ENCODE data around the gene ATG16L2.
A peak's percentile ranks its signal among the peaks of the same experiment; 100 is the strongest.
"Not testable (repeated sequence)": the region's sequence is repeated elsewhere in the genome, so short reads cannot be mapped to it uniquely, and the experiment has no call there.

Gene ATG16L2

DNA sequence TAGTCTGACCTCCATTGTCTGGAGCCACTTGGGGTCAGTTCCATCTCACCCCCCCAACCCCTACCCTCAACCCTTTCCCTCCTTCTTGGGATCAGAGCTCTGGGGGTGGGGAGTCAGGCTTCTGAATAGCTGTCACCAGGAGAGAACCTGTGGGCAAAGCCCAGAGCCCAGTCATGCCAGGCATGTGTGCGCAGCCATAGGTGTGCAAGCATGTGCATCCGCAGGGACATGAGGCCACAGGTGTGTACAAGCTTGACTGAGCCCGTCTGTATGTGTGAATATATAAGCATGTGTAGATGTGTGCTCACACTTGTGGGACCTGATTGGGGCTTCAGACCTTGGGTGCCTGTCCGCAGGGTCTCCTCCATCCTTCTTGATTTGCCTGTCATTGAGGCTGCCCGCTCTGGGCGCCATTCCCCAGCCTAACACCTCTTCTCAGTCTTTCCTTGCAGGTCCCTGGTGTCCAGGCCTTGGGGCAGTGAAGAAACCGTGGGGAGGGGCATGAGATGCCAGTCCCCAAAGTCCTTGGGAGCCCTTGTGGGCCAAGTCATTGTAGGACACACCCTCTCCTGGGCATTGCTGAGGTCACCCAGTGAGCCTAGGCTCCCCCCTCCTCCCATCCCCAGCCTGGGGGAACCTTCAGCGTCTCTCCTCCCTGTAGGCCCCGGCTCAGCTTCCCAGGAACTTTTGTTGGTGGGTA is 9.0 kb downstream of the ATG16L2 start:
- DNase-seq (ENCODE audit: low read depth in 4 of 4, low spot score in 1 of 4) = no peak

DNA sequence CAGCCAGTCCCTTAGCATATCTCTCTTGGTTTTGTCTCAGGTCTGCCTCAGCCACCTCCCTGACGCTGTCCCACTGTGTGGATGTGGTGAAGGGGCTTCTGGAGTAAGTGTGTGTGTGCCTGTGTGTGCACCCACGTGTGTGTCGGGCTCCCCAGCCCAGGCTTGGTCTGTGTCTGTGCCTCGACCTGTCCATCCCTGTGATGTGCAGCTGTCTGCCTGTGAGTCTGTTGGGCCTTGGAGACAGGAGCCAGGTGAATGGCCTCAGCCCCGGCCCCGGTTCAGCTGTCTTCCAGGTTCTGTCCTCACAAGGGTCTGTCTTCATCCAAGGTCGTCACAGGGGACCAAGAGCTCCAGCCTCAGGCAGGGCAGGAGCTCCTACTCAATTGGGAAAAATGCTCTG is 9.8 kb downstream of the ATG16L2 start:
- DNase-seq (ENCODE audit: low read depth in 4 of 4, low spot score in 1 of 4) = no peak

DNA sequence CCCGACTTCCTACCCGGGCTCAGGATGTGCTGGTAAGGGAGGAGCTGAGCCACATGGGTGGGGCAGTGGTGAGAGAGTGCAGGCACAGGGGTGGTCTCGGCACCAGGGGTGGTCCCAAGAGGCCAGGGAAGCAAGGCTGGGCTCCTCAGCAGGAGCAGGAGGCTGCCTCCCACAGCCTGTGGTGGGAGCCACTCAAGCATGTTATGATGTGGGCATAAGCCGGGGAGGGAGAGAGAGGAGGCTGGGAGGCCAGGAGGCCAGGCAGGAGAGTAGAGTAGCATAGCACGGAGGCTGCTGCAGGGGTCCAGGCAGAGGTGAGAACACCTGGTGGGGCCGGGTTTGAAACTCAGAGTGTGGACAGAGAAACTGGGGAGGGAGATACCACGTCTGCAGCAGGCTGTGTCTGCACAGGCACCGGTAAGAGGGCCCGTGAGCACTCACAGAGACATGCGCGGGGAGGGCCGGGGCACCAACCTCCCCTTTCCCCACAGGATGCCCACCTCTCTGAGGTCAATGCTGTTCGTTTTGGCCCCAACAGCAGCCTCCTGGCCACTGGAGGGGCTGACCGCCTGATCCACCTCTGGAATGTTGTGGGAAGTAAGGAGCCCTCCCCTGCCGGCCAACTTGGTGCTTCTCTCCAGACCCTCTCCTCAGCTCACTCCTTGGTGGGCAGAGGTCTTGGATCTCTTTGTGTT is 10.7 kb downstream of the ATG16L2 start:
- no peak for DNase-seq (ENCODE audit: low read depth in 4 of 4, low spot score in 1 of 4)

DNA sequence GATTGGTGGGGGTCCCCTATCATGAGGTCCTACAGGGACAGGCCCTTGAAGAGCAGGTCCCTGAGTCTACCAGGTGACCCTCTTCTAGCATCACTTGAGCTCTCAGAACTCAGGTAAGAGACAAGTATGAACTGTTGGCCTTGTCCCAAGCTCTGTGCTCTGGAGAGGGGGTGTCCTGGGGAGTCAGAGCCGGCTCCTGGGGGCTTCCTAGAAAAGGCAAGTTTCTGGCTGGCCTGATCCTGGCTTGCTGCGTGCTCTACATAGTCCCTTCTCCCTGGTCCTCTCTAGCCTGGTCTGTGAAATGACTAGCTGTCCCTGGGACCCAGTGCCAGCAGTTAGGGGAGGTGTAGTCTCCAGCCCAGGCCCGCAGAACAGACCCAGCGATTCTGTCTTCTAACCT is 11.4 kb downstream of the ATG16L2 start:
- no peak for DNase-seq (ENCODE audit: low read depth in 4 of 4, low spot score in 1 of 4)

DNA sequence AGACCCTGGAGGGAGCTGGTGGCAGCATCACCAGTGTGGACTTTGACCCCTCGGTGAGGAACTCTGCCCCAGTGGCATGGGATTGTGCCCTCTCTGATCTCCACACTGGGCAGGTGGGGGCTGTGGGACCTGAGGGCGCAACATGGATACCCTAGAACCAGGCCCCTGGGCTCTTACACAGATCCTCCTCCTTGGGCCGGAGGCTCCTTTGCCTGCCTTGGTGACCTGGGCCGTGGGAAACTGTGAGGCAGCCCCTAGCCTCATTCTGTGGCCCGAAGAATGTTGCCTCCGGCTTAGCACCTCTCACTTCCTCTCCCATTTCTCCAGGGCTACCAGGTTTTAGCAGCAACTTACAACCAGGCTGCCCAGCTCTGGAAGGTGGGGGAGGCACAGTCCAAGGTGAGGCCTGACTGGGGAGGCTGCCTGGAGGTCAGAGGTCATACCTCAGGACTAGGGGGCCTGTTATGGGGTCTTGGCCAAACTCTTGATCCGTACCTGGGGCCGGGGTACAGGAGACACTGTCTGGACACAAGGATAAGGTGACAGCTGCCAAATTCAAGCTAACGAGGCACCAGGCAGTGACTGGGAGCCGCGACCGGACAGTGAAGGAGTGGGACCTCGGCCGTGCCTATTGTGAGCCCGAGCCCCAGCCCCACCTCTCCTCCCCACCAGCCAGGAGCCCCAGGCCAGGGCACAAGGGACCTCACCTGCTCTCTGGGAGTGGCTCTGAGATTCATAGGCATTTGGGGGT is 12.2 kb downstream of the ATG16L2 start:
- DNase-seq (ENCODE audit: low read depth in 4 of 4, low spot score in 1 of 4) = no peak

DNA sequence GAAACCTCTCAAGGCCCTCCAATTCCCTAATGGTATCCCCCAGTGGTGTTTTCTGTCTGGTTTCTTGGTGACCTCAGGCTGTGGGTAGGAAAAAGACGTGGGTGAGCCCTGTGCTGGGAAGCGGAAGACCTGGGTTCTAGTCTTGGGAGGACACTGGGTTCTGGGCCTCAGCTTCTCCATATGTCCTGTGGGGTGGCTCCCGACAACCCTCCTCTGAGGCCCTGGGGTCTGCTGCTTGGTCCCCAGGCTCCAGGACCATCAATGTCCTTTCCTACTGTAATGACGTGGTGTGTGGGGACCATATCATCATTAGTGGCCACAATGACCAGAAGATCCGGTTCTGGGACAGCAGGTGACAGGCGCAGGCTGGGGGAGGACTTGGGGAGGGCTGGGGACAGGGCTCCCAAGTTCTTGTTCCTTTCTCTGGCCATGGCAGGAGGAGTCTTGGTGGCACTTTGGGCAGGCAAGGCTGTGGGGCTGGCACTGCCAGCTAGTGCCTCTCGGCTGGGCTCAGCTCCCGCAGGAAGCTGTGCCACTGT is 12.8 kb downstream of the ATG16L2 start:
- DNase-seq (ENCODE audit: low read depth in 4 of 4, low spot score in 1 of 4) = no peak

DNA sequence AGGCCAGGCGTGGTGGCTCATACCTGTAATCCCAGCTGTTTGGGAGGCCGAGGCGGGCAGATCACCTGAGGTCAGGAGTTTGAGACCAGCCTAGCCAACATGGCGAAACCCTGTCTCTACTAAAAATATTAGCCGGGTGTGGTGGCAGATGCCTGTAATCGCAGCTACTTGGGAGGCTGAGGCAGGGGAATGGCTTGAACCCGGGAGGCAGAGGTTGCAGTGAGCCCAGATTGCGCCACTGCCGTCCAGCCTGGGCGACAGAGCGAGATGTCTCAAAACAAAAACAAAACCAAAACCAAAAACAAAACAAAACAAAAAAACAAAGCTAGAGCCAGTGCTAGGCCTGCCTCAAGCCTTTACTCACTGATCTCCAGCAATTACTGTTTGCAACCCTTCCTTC is 13.4 kb downstream of the ATG16L2 start:
- DNase-seq (ENCODE audit: low read depth in 4 of 4, low spot score in 1 of 4) = not testable (repeated sequence)

DNA sequence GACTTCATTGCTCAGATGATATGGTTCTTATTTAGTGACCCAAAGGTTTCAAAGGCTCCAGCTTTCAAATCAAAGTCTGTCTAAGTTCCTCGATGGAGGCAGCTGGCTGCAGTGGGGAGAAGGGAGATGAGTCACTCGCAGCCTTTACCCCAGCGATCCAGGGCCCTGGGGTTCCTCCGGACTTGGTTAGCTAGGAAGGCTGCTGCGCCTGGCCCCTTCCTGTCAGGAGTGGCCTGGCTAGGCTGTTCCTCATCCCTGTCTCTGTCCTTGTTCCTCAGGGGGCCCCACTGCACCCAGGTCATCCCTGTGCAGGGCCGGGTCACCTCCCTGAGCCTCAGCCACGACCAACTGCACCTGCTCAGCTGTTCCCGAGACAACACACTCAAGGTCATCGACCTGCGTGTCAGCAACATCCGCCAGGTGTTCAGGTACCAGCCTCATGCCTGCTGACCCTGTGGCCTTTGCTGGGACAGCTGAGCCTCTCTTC is 13.9 kb downstream of the ATG16L2 start:
- no peak for DNase-seq (ENCODE audit: low read depth in 4 of 4, low spot score in 1 of 4)

DNA sequence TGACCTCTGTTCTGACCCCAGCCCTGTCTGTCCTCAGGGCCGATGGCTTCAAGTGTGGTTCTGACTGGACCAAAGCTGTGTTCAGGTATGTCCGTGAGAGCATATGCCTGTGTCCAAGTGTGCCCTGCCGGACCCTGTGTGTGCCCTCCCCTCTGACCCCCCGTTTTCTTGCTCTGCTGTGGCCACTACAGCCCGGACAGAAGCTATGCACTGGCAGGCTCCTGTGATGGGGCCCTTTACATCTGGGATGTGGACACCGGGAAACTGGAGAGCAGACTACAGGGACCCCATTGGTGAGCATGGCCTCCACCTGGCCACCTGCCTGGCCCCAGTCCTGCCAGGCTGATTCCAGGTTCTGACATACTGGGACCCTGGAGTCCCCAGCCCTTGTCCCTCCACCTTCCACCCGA is 14.5 kb downstream of the ATG16L2 start:
- DNase-seq (ENCODE audit: low read depth in 4 of 4, low spot score in 1 of 4) = no peak

DNA sequence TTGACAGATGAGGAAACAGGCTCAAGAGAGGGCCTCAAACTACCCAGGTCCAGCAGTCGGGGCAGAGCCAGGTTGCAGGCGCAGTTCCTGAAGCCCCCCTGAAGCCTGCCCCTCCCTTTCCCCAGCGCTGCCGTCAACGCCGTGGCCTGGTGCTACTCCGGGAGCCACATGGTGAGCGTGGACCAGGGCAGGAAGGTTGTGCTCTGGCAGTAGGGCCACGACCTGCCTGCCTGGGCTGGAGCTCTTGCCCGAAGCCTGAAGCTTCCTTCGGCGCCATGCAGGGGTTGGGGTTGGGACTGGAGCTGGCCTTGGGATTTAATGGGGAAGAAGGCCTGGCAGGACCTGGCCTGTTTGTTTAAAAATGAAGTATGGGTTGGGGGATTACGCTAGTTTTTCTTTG is 15.0 kb downstream of the ATG16L2 start:
- DNase-seq (ENCODE audit: low read depth in 4 of 4, low spot score in 1 of 4) = no peak

DNA sequence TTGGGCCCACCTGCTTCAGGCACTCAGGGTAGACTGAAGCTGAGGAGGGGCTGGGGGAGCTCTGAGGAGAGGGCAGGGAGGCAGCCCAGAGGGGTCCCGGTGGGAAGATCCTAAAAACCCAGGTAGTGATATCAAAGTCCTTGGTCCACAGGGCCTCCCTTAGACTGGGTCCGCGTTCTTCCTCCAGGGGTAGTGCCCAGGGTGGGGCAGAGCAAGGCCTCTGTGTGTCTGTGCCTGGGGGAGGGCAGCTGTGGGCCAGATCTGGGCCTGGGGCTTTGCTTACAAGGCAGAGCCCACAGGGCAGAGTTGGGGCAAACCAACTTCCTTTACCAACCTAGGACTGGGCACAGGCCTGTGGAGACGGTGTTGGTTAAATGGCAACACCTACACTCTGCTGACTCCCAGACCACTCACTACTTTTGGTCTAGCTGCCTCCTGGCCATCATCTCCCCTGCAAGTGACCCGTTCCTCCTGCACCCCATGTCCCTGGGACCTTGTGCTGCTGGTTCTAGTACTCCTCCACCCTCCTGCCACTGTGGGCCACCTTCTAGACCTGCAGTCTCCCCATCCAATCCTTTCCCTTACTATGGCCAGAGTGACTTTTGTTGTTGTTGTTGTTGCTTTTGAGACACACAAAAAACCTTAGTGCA is 15.8 kb downstream of the ATG16L2 start:
- no peak for DNase-seq (ENCODE audit: low read depth in 4 of 4, low spot score in 1 of 4)

DNA sequence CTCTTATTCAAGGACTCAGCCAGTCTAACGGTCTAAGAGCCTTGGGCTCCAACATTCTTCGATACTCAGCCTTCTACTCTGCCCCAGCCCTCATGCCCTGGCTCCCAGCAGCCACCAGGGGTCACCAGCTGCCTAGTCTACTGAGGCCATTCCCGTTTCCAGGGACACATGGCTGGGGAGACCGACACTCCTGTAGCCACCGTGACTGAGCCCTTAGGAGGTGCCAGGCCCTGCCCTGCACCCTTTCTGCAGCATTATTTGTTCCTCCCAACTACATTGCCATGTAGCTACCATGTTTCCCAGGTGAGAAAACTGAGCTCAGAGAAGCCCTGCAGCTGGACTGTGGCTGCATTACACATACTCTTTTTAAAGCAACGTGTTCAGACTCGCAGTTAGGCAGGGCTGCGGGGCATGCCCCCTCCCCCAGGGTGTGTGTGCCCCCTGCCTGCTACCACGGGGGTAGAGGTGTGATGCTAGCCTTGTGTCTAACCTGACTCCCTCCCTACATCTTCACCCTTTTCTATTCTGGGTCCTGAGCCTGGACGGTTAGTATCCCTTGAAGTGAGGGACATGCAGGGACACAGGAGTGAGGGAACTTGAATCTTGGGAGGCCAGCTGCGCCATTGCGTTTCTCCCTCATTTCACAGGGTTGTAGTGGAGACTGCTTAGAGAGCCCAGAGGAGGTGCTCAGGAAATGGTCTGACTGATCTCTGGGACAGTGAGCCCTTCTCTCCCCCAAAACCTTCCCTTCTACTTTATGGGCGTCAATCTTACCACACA is 17.5 kb downstream of the ATG16L2 start:
- DNase-seq (ENCODE audit: low read depth in 4 of 4, low spot score in 1 of 4) = peak in 3 of 4 experiments; percentile 34 to 43 (median 35)

DNA sequence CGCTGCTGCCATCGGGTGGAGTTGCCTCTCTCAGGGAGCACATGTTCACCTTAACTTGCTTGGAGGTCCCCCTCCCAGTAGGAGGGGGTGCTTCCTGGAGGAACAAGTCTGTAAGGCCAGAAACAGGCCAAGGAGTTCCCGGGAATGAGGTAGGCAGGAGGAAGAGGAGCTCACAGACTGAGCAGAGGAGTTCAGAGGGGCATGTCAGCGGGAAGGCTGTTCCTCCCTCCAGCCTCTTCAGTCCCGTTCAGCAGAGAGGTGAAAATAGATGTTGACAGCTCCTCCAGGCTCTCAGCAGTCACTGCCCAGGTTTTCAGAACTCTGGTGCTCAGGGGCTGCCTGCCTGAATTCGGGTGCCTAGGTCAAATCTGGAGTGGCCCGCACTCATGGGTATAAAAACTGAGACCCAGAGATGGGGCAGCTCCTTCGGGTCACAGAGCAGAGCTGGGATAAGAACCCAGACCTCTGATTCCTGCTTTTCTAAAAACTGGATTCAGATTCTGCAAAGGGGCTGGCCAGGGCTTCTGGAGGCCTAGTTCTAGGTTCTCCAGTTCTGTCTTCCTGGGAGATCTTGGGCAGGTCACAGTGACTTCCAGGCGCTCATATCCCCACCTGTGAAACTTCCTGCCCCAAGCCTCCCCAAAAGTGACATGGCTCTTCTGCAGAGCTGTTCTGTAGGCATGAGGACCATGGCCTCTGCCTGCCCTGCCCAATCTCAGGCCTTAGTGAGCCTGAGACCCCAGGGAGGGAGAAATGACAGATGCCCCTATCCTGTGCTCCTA is 18.3 kb downstream of the ATG16L2 start:
- DNase-seq (ENCODE audit: low read depth in 4 of 4, low spot score in 1 of 4) = no peak

DNA sequence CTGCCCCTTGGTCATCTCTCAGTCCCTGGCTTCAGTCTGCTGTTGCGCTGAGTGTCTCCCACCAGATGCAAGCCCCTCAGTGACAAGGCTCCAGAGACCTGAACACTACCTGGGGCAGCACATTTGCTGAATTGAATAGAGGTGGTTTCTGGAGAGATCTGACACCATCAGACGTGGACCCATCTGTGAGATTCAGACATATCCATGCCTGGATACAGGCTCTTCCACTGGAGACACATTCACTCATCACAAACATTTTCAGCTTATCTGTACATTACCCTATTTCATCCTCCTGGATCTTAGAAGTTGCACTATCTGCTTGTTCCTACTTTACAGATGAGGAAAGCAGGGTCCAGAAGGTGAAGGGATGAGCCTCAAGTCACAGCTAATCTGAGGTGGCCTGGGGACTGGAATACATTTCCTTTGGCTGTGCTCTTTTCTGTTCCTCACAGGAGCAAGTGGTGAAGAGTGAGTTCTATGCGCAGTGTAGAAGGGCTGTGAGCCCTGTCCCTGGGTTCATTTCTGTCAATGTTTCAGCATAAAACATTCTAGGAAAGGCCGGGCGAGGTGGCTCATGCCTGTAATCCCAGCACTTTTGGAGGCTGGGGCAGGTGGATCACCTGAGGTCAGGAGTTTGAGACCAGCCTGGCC is 19.0 kb downstream of the ATG16L2 start:
- no peak for DNase-seq (ENCODE audit: low read depth in 4 of 4, low spot score in 1 of 4)

DNA sequence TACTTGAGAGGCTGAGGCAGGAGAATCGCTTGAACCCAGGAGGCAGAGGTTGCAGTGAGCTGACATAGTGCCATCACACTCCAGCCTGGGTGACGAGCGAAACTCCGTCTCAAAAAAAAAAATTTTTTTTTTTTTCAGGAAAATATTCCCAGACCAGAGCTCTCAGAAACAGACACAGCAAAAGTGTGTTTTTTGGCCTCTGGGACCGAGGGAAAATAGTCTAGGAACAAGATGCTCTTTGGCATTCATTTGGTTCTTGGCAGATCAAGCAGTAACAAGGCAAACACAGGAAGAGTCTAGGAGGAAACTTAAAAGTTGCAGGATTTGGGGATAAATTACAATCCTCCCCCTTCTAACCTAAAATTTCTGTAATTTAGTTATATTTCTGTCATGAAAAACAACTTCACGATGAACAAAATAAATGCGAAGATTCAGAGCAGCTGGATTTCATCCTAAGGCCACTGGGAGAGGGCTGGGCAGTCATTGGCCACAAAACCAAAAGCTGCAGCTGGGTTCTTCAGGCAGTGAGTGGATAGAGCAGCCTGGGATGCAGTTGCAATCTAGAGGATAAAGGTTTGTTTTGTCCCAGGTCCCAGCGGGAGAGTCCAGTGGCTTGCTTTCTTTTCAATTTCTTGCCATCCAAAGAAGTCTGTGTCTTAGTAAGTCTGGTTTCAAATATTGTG is 19.7 kb downstream of the ATG16L2 start:
- no peak for DNase-seq (ENCODE audit: low read depth in 4 of 4, low spot score in 1 of 4)

DNA sequence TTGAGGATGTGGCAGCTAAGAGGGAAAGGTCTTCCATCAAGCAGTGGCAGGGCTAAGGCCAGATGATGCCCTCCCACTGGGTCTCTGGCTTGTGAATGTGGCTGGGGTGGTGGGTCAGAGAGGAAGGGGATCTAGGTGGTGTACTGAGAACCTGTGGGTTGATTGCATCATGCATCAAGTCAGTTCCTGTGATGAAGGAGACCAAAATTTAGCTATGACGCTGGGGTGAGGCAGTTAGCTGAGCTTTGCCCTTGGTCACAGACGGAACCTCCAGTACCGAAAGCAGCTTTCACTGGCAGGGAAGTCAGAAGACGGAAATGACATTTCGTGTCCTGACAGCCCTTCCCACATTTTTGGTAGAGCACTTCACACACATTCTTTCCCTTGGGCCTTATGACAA is 20.7 kb downstream of the ATG16L2 start:
- no peak for DNase-seq (ENCODE audit: low read depth in 4 of 4, low spot score in 1 of 4)

DNA sequence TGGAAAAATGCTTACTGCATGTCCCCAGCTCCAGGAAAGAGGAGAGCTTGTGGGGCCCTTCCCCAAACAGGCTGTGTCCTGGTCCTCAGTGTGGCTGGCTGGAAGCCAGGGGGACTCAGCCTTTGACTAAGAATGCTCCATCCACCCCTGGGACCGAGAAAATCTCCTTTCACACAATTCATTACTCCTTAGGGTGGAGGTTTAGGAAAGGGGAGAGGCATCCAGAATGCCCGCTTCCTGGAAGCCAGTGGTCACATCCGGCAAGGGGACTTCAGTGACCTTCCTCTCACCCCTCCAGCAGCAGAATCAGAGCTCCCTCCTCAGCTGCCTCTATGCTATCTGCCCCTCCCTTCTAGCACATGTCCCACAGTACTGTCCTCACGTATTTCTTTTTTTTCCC is 21.9 kb downstream of the ATG16L2 start:
- DNase-seq (ENCODE audit: low read depth in 4 of 4, low spot score in 1 of 4) = no peak

DNA sequence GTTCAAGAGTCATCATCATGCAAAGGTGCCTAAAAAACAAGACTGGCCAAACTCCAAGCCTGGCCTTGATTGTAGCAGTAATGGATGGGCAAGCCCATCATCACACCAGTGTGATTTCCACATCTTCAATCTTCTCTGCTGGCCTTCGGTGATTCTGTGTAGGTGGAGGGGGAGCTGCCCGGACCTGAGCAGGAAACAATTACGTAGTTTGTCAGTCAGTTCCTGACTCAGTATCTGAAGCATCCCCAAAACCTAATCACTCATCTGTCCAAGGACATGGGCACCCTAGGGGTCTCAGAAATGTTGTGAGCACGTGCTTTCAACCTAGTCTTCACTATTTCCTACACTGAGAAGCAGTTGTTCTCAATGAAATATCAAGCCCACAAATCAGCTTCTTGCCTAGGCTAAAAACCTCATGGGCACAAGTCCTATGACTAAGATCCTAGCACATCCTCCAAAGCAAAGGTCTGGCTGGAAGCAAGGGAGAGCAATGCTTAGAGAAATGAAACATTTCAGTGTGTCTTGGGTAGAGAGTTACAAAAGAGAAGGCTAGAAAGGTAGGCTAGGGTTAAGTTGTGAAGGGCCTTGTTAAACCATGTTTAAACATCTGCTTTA is 24.6 kb downstream of the ATG16L2 start:
- DNase-seq (ENCODE audit: low read depth in 4 of 4, low spot score in 1 of 4) = no peak
